GM12874 (cell line): ENCODE data around the gene SEC11A.

Source experiments
- TF ChIP-seq, protein P1 (sequence below): IDR thresholded peaks from 2 replicates; pipeline ENCODE4 v1.5.1; 2011; ENCODE audit warnings: low read depth, mild to moderate bottlenecking, control low read depth, low read length, moderate library complexity; ENCODE audit not compliant: insufficient read depth

Gene SEC11A

DNA sequence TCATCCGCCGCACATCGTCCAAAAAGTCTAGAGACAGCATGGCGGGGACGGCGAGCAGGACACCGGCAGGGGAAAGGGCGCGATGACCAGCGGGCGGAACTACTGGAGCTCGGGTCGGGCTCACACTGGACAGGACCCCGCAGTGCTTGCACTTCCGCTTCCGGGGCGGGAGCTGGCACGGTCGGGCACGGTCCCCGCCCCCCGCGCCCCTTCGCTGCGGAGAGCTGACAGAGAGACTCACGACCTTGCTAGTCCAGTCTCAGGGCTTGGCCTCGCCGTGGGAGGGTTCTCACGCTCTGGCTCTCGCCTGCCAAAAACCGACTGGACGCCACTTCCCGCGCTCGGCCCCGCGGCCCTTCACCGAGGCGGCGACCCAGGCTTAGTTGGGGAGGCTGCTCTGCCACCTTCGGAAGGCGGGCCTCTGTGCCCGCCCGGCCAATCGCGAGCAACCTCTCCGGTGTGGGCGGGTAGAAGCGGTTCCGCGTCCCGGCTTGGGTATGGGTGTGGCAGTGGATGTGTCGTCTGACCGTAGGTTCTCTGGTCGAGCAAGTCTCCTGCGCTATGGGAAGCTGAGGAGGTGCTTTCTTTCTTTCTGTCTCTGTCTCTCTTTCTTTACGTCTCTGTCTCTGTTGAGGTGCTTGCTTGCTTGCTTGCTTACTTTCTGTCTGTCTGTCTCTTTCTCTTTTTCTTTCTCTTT is at the start of gene SEC11A:
Gene SEC11A (minus strand): TSS at position 104 of the 697 bp plus-strand sequence. CDS start 64 bp downstream, at position 40.
- TF ChIP-seq, protein P1, sequence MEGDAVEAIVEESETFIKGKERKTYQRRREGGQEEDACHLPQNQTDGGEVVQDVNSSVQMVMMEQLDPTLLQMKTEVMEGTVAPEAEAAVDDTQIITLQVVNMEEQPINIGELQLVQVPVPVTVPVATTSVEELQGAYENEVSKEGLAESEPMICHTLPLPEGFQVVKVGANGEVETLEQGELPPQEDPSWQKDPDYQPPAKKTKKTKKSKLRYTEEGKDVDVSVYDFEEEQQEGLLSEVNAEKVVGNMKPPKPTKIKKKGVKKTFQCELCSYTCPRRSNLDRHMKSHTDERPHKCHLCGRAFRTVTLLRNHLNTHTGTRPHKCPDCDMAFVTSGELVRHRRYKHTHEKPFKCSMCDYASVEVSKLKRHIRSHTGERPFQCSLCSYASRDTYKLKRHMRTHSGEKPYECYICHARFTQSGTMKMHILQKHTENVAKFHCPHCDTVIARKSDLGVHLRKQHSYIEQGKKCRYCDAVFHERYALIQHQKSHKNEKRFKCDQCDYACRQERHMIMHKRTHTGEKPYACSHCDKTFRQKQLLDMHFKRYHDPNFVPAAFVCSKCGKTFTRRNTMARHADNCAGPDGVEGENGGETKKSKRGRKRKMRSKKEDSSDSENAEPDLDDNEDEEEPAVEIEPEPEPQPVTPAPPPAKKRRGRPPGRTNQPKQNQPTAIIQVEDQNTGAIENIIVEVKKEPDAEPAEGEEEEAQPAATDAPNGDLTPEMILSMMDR, result no peak

DNA sequence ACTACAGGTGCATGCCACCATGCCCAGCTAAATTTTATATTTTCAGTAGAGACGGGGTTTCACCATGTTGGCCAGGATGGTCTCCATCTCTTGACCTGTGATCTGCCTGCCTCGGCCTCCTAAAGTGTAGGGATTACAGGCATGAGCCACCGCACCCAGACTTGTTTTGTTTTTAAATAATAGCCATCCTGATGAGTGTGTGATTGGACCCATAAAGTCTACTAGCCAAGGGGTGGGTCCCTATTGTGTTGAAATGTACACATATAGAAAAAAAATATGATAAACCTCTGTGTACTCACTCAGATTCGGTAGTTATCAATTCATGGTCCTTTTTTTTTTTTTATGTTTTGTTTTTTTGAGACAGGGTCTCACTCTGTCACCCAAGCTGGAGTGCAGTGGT is 49.7 kb upstream of the SEC11A start:
- TF ChIP-seq, protein P1, result no peak

DNA sequence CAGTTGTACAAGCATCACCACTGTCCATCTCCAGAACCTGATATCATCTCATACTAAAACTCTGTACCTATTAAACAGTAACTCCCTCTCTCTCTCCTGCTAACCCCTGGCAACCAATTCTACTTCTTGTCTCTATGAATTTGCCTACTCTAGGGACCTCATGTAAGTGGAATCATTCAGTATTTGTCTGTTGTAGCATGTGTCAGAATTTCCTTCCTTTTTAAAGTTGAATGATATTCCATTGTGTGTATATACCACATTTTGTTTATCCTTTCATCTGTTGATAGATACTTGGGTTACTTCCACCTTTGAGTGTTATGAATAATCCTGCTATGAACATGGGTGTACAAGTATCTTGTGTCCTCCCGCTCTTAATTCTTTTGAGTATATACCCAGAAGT is 49.0 kb upstream of the SEC11A start:
- TF ChIP-seq, protein P1, result no peak

DNA sequence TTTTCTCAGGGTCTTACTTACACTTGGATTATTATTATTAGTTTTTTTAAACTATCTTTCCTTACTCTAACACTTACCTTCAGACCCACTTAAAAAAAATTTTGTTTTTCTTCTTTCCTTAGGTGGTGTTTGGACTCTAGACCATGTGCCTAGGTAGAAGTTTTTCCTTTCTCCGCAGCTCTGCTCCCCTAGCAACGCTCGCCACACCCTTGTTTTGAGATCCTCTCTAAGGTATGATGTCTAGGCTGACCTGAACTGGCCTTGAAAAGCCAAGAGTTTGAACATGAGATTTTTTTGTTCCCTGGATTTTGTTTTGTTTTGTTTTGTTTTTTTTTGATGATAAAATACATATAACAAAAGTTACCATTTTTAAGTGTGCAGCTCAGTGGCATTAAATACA is 48.6 kb upstream of the SEC11A start:
- TF ChIP-seq, protein P1, result no peak

DNA sequence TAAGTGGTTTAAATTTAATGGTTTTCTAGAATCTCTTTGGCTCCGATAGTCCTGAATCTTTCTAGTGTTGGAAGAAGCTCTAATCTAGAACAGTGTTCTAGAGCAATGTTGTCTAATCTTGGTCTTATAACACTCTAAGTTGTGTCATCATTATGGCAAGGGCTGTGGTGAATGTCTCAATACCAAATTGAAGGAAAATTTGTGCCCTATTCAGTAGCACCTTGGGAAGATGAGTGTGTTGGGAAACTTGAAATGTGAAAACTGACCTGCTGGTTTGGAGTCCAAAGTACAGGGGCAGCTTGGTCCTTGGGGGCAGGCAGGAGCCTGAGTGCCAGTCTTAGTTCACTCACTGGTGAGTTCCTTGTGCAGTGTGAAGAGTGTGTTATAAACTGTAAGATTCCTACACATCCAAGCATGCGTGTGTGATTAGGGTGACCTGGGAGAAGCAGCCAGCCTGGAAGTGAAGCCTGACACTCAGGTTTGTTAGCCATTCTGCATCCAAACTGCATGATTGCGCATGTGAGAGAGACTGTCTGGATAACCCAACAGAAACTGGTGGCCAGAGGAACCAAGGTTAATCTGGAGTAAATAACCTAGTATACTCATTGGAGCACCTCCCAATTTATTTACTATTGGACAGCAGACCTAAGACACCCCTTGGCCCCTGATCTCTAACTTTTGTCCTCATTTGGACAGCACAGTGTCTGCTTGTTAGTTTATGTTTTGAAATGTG is 47.1 kb upstream of the SEC11A start:
- TF ChIP-seq, protein P1, result no peak

DNA sequence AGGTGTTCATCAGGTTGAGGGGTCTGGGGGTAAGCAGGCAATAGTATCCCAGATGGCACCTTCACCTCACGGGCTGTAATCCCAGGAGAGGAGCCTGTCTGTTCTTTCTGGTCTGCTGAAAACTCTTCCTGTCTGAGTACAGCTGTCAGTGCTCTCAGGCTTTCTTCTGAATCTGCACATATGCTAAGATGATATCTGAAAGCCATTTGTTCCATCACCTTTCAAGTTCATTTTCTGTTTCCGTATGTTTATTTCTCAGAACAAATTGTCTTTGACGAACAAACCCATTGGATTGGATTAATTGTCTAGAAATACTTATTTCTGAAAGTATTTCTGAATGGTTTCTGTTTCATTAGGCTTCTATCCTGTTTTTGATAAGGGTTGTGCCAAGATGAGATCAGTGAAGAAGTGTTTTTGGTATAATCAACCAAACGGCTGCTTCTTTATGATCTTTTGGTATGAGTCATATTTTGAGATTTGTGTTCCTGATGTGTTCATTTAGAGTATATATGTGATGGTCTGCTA is 45.7 kb upstream of the SEC11A start:
- TF ChIP-seq, protein P1, result no peak

DNA sequence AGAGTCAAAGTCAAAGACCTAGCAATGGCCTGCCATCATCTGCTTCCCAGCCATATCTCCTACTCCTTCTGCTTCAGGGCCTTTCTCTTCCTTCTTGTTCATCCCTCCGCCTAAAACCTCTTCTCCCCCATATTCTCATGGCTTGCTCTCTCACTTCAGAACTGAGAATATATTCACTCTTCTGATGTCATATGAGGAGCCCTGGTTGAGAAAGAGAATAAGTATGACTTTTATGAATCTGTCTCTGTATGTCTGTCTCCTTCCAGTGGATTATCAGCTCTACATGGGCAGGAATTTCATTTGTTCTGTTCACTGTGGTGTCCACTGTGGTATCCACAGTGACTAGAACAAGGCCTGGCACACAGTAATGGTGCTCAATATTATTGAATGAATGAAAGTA is 44.3 kb upstream of the SEC11A start:
- TF ChIP-seq, protein P1, result no peak
